ENCODE measurements around the gene GPANK1. TPM values are rescaled to one million over a fixed set of nuclear protein-coding genes. Genes with fewer than 3 reads are reported as not detected.
A peak's percentile ranks its signal among the peaks of the same experiment; 100 is the strongest.

GPANK1 gene
- 10 to 100 TPM in 2 of 4 donors, 1 to 10 TPM in 2; 6.9 to 16.0 (median 10.9) TPM for total RNA-seq

- intact Hi-C loops (cut with DNase I) = no loop called here
- Histone ChIP-seq H3K4me3 (peak within 1 kb of the TSS; percentile 84 to 92 (median 89)), H3K9me3 (no peaks in the 10 kb centered on the region), H3K27ac (peak within 1 kb of the TSS; percentile 93 to 99 (median 99)), H3K36me3 (peaks cover 20 to 55% (median 33%) of the 10 kb centered on the region in 3 donors), H3K27me3 (no peaks in the 10 kb centered on the region), H3K4me1 (peaks cover 19 to 69% (median 32%) of the 10 kb centered on the region in 3 donors)
- WGBS, 2 donors = 0% methylated on average over 9 to 28 of the region's 39 CpGs
- peak; percentile 70 for DNase-seq
- TF ChIP-seq POLR2A (IDR thresholded peaks at IDR 0.05) = peak in 3 of 4 donors; percentile 33 to 69 (median 49)
- no peak for TF ChIP-seq CTCF (IDR thresholded peaks at IDR 0.05)
Measured at GRCh38 chr6:31664790-31665500, at the start of gene GPANK1. Gene GPANK1, minus strand, starts transcription at chr6:31664997. Its CDS starts 519 bp downstream, at chr6:31664478.

- Histone ChIP-seq H3K4me1 (peaks cover 17 to 79% (median 44%) of the 10 kb centered on the region in 3 donors), H3K36me3 (no peaks in the 10 kb centered on the region), H3K4me3 (no peak overlapping the region), H3K9me3 (no peaks in the 10 kb centered on the region), H3K27ac (peak overlapping the region in 3 of 4 donors; percentile 47 to 84 (median 79)), H3K27me3 (no peaks in the 10 kb centered on the region)
- TF ChIP-seq POLR2A (IDR thresholded peaks at IDR 0.05) (no peak), CTCF (IDR thresholded peaks at IDR 0.05) (no peak)
- no peak for DNase-seq
- intact Hi-C loops (cut with DNase I) = no loop called here
- WGBS, 2 donors = 16 to 29% methylated on average over 4 to 5 of the region's 5 CpGs
Measured at GRCh38 chr6:31713991-31714684, 49.3 kb upstream of the GPANK1 start.

- H3K4me3 ChIP-seq = no peak overlapping the region
- peaks cover 17 to 72% (median 42%) of the 10 kb centered on the region in 3 donors for H3K4me1 ChIP-seq
- H3K27ac ChIP-seq = peak overlapping the region in 3 of 4 donors; percentile 47 to 84 (median 79)
- H3K36me3 ChIP-seq = no peaks in the 10 kb centered on the region
- TF ChIP-seq CTCF (IDR thresholded peaks at IDR 0.05) = no peak
- TF ChIP-seq POLR2A (IDR thresholded peaks at IDR 0.05) = no peak
- H3K27me3 ChIP-seq = no peaks in the 10 kb centered on the region
- no peaks in the 10 kb centered on the region for H3K9me3 ChIP-seq
- DNase-seq = no peak
- WGBS, 2 donors = 57 to 68% methylated on average over 2 to 4 of the region's 4 CpGs
- intact Hi-C loops (cut with DNase I) = no loop called here
Measured at GRCh38 chr6:31713465-31713864, 48.7 kb upstream of the GPANK1 start.

GRCh38 chr6:31712296-31712695, 47.5 kb upstream of the GPANK1 start:
- Histone ChIP-seq H3K4me1 (peaks cover 12 to 62% (median 35%) of the 10 kb centered on the region in 3 donors), H3K36me3 (no peaks in the 10 kb centered on the region), H3K27me3 (no peaks in the 10 kb centered on the region), H3K27ac (peak overlapping the region; percentile 47 to 84 (median 68)), H3K4me3 (no peak overlapping the region), H3K9me3 (no peaks in the 10 kb centered on the region)
- TF ChIP-seq POLR2A (IDR thresholded peaks at IDR 0.05) = peak in 1 of 4 donors; percentile 15
- peak in 5 of 6 experiments; percentile 29 to 68 (median 38) for TF ChIP-seq CTCF (IDR thresholded peaks at IDR 0.05)
- intact Hi-C loops (cut with DNase I) = no loop called here
- WGBS, 2 donors = 53 to 60% methylated on average over 7 of the region's 8 CpGs
- DNase-seq = no peak

GRCh38 chr6:31711233-31711632, 46.4 kb upstream of the GPANK1 start:
- H3K27me3 ChIP-seq = no peaks in the 10 kb centered on the region
- no peak overlapping the region for H3K4me3 ChIP-seq
- WGBS, 2 donors = 21 to 29% methylated on average over 7 to 8 of the region's 8 CpGs
- H3K4me1 ChIP-seq = peaks cover 12 to 51% (median 33%) of the 10 kb centered on the region in 3 donors
- no peak for TF ChIP-seq POLR2A (IDR thresholded peaks at IDR 0.05)
- H3K9me3 ChIP-seq = no peaks in the 10 kb centered on the region
- H3K27ac ChIP-seq = peak overlapping the region; percentile 47 to 84 (median 68)
- no peak for DNase-seq
- no peaks in the 10 kb centered on the region for H3K36me3 ChIP-seq
- intact Hi-C loops (cut with DNase I) = no loop called here

All from esophagus squamous epithelium (tissue), 5 donors.